ENCODE results near the gene AGBL3. TPM values are rescaled to one million over a fixed set of nuclear protein-coding genes. Genes with fewer than 3 reads are reported as not detected.

AGBL3 gene
- total RNA-seq, 1 donor from 2014 or later = 4.9 TPM

- TF ChIP-seq POLR2A (IDR thresholded peaks at IDR 0.05) (no peak), POLR2AphosphoS5 (IDR thresholded peaks at IDR 0.05; ENCODE audit: insufficient read depth in 1 of 2, low read depth in 1 of 2) (no peak), CTCF (IDR thresholded peaks at IDR 0.05) (no peak)
- intact Hi-C loops (cut with DNase I) = no loop called here
- Histone ChIP-seq H3K4me3 (no peak overlapping the region), H3K36me3 (peaks cover 0 to 4% of the 10 kb centered on the region in 2 donors), H3K9me3 (peaks cover 1% of the 10 kb centered on the region), H3K27ac (no peak overlapping the region), H3K4me1 (peaks cover 14% of the 10 kb centered on the region), H3K27me3 (no peaks in the 10 kb centered on the region)
- no peak for DNase-seq (ENCODE audit: extremely low spot score in 2 of 2)
Observed at GRCh38 chr7:135175931-135176330, 189.6 kb downstream of the AGBL3 start.

- H3K9me3 ChIP-seq = peaks cover 9% of the 10 kb centered on the region
- no peak overlapping the region for H3K4me3 ChIP-seq
- peaks cover 0 to 11% of the 10 kb centered on the region in 2 donors for H3K36me3 ChIP-seq
- H3K27ac ChIP-seq = no peak overlapping the region
- TF ChIP-seq CTCF (IDR thresholded peaks at IDR 0.05) (no peak), POLR2AphosphoS5 (IDR thresholded peaks at IDR 0.05; ENCODE audit: insufficient read depth in 1 of 2, low read depth in 1 of 2) (no peak), POLR2A (IDR thresholded peaks at IDR 0.05) (no peak)
- no peak for DNase-seq (ENCODE audit: extremely low spot score in 2 of 2)
- peaks cover 2% of the 10 kb centered on the region for H3K4me1 ChIP-seq
- no peaks in the 10 kb centered on the region for H3K27me3 ChIP-seq
- intact Hi-C loops (cut with DNase I) = no loop called here
Observed at GRCh38 chr7:135177028-135177696, 190.9 kb downstream of the AGBL3 start.

GRCh38 chr7:135178364-135178763 is 192.1 kb downstream of the AGBL3 start:
- intact Hi-C loops (cut with DNase I) = no loop called here
- TF ChIP-seq CTCF (IDR thresholded peaks at IDR 0.05) (no peak), POLR2A (IDR thresholded peaks at IDR 0.05) (no peak), POLR2AphosphoS5 (IDR thresholded peaks at IDR 0.05; ENCODE audit: insufficient read depth in 1 of 2, low read depth in 1 of 2) (no peak)
- peaks cover 13% of the 10 kb centered on the region for H3K9me3 ChIP-seq
- no peak overlapping the region for H3K4me3 ChIP-seq
- no peak overlapping the region for H3K27ac ChIP-seq
- H3K4me1 ChIP-seq = no peaks in the 10 kb centered on the region
- peaks cover 0 to 23% of the 10 kb centered on the region in 2 donors for H3K36me3 ChIP-seq
- no peak for DNase-seq (ENCODE audit: extremely low spot score in 2 of 2)
- no peaks in the 10 kb centered on the region for H3K27me3 ChIP-seq

- H3K9me3 ChIP-seq = peaks cover 13% of the 10 kb centered on the region
- H3K36me3 ChIP-seq = peaks cover 8 to 33% of the 10 kb centered on the region in 2 donors
- no peak overlapping the region for H3K27ac ChIP-seq
- no peak for DNase-seq (ENCODE audit: extremely low spot score in 2 of 2)
- H3K4me1 ChIP-seq = no peaks in the 10 kb centered on the region
- intact Hi-C loops (cut with DNase I) = no loop called here
- no peak overlapping the region for H3K4me3 ChIP-seq
- H3K27me3 ChIP-seq = no peaks in the 10 kb centered on the region
- TF ChIP-seq POLR2AphosphoS5 (IDR thresholded peaks at IDR 0.05; ENCODE audit: insufficient read depth in 1 of 2, low read depth in 1 of 2) (no peak), POLR2A (IDR thresholded peaks at IDR 0.05) (no peak), CTCF (IDR thresholded peaks at IDR 0.05) (no peak)
Observed at GRCh38 chr7:135179321-135179925, 193.1 kb downstream of the AGBL3 start.

GRCh38 chr7:135180122-135180521 is 193.8 kb downstream of the AGBL3 start:
- intact Hi-C loops (cut with DNase I) = no loop called here
- no peak overlapping the region for H3K4me3 ChIP-seq
- H3K27ac ChIP-seq = no peak overlapping the region
- H3K36me3 ChIP-seq = peaks cover 8 to 40% of the 10 kb centered on the region in 2 donors
- H3K4me1 ChIP-seq = no peaks in the 10 kb centered on the region
- peaks cover 13% of the 10 kb centered on the region for H3K9me3 ChIP-seq
- no peak for DNase-seq (ENCODE audit: extremely low spot score in 2 of 2)
- no peak for TF ChIP-seq POLR2A (IDR thresholded peaks at IDR 0.05)
- TF ChIP-seq POLR2AphosphoS5 (IDR thresholded peaks at IDR 0.05; ENCODE audit: insufficient read depth in 1 of 2, low read depth in 1 of 2) = no peak
- no peak for TF ChIP-seq CTCF (IDR thresholded peaks at IDR 0.05)
- H3K27me3 ChIP-seq = no peaks in the 10 kb centered on the region
